Hepatic stellate cell (primary cell): ENCODE measurements around the gene NKD1.

ENCODE experiments used
- DNase-seq: peaks from one replicate; pipeline ENCODE4 v3.0.0; 2011; ENCODE audit warnings: low spot score

NKD1 gene

DNA sequence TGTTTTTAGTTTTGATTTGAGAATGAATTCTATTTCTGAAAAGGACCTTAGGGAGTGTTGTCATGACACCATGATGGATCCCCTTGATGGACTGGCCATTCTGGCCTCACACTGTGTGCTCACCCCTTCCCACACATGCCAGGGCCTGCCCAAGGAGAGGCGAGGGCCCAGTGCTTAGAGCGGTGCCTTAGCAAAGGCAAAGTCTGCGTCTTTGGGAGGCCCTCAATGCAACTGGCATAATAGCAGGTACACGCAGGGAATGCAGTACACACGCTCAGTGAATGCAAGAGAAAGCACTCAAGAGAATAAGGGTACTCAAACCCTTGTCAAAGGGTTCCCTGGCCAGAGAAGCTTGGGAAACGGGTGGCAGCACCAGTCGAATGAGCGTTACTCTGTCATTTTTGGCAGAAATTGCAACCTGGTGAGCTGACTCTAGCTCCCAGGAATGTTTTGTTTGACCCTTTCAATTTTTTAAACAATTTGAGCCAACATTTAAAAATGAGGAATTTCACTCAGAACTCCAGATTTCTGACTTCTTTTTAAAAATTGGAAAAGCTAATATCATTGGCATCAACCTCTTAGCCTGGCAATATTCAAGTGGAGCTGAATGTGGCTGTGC is 32.1 kb downstream of the NKD1 start:
- no peak for DNase-seq

DNA sequence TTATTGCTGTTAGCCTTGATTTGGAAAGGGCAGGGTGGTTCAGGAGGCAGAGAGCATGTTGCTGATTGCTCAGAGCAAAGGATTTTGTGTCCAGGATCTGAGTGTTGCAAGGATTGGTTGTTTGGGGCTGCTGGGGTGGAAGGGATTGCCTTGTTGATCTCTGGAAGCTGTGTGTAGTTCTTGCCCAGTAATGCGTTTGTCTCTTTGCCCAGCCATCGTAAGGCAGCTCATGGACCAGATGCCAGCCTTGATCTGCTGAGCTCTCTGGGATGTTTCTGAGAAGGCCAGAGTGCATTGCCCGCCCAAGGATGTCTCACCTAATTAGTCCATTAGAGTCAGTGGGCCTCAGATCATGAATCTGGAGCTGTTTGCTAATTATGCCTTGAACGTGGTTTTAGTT is 33.6 kb downstream of the NKD1 start:
- DNase-seq: no peak

DNA sequence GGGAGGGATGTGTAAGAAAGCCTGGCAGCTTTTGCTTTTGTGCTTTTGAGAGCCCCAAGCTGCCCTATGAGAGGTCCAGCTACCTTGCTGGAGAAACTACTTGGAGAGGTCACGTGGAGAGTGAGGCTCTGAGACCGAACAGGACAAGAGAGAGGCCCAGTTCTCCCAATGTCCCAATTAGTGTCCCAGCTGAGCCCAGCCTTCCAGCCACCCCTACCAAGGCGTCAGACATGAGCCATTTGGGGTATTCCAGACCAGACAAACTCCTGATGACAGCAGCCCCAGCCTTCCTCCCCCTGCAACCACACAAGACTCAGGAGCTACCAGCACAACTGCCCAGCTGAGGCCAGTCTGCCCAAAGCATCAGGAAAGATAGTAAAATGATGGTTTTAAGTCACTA is 35.0 kb downstream of the NKD1 start:
- no peak for DNase-seq

DNA sequence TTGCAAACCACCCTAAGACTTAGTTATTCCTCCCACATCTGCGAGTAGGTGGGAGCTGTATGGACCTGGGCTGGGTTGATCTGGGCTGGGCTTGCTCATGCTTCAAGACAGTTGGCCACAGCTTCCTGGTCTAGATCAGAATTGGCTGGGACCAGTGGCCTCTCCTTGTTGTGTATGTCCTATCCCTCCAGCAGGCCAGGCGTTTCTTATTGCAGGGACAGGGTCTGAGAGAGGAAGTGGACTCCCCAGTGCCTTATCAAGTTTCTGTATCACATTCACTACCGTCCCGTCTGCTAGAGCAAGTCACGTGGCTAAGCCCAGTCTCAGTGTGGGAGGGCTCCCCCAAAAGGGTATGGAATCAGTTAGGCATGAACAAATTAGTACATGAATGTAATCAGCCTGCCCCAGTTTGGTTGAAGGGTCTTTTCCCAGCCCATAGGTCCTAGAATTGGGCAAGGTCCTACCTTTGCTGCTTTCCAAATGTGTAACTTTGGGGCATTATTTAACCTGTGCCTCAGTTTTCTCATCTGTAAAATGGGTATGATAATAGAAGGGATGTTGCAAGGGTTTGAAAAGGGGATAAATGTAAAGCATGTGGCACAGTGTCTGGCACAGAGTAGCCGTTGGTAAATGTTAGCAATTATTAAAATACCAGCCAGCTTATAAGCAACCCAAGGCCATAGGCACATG is 36.0 kb downstream of the NKD1 start:
- no peak for DNase-seq

DNA sequence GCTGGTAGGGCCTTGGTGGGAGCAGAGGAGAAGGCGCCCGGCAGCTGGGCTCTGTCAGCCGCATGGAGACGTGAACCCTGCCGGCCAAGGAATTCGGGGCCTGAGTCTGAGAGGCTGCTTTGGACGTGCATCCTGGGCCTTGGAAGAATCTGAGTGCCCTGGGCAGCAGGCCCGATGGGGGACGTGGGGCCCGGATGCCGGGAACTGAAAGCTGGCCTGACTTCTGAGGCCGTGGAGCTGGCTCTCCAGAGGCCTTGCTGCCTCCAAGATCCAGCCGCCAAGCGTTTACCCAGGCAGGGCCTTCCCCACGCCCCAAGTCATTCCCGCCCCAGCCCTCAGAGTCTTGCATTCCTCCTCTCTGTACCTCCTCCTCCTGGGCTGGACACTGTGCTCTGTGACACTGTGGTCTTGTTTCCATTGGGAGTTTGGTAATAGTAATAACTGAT is 37.2 kb downstream of the NKD1 start:
- DNase-seq: no peak

DNA sequence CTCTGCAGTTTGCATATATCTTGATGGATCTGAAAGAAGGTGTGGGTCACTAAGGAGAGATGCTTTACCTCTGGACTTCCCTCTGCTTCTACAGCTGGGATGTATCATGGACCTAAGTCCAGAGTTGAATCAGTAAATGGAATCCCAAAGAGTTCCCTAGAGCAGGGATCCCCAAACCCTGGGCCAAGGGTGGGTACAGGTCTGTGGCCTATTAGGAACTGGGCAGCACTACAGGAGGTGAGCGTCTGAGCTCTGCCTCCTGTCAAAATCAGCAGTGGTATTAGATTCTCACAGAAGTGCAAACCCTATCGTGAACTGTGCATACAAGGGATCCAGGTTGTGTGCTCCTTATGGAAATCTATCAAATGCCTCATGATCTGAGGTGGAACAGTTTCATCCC is 39.3 kb downstream of the NKD1 start:
- no peak for DNase-seq

DNA sequence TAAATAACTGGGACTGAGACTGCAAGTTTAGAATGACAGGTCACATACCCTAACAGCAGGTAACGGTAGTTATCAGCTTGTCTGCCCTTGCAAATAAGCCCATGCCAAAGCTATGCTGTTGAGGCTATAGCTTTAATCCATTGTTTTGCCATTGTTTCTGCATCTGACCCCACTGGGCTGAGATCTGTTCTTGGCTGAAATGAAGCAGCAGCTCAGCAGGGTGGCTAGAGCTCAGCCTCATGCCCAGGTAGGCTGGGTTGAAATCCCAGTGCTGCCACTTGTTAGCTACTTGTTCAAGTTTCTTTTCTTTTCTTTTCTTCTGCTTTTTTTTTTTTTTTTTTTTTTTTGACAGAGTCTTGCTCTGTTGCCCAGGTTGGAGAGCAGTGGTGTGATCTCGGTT is 40.1 kb downstream of the NKD1 start:
- DNase-seq: no peak

DNA sequence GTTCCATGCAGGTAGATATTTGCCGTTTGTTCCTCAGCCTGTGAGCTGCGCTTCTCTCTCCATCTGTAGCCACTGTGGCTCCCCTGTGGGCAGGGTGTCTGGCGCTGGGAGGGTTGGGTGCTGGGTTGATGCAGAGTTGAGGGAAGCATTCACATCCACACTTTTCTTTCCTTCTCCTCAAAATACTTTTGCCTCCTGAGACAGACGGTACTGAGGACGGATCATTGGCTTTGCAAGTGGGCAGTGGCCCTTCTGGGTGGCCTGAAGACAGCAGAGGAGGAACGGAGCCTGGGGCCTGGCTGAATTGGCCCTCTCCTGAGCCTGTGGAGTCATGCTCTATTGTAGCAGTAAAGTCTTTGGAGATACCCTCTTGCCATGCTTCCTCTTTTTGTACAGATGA is 43.0 kb downstream of the NKD1 start:
- no peak for DNase-seq

DNA sequence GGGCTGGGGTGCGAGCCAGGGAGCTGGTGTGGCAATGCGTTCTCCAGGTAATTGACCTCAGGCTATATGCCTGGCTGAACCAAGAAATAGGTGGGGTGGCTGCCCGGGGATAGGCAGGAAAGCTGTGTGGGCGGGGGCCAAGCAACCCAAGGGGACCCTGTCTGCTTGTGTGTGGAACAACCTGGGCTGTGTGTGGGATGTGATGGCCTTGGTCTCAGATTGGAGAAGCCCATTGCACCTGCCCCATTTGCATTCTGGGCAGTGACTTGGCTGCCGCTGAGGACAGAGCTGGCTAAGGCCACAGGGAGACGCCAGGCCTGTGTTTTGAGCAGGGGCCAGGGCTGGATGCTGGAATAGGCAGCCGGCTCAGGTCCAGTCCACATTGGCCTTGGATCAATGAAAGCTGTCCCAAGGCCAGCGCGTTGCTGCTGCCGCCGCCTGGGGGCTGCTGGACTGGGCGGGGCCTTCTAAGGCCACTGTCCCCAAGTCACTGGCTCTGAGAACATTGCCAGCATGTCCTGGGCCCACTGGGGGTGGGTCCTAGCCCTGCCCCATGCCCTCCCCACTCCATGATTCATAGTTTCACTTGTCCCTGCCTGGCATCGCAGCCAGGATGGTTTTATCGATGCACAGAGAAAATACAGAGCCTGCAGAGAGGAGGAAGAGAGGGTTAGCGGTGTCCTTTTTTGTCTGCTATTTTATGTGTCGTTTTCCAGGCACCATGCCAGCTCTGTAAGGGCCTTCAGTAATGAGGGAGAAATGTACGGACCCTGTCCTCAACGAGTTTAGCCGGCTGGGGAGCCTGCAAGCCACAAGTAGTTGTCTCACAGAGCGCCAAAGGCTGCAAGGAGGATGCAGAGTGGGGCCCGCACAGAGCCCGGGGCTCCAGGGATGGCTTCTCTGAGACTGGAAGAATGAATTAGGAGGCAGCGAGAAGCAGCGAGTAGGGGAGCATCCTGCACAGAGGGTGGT is 43.9 kb downstream of the NKD1 start:
- DNase-seq: no peak

DNA sequence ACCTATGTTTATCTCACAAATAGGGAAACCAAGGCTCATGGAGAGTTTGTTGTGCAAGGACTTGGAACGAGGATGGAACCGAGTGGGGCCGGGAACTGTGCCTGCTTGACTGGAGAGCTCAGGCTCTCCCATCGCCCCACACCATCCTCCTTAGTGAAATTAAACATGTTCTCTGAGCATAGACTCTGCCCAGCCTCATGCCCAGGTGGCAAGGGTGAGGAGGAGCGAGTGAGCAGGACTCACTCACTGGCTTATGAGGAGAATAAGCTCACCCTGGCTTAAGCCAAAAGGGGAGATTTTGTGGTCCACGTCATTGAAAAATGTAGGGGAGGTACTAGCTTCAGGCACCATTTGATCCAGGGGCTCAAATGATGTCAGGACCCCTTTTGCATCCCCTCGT is 44.8 kb downstream of the NKD1 start:
- DNase-seq: no peak

DNA sequence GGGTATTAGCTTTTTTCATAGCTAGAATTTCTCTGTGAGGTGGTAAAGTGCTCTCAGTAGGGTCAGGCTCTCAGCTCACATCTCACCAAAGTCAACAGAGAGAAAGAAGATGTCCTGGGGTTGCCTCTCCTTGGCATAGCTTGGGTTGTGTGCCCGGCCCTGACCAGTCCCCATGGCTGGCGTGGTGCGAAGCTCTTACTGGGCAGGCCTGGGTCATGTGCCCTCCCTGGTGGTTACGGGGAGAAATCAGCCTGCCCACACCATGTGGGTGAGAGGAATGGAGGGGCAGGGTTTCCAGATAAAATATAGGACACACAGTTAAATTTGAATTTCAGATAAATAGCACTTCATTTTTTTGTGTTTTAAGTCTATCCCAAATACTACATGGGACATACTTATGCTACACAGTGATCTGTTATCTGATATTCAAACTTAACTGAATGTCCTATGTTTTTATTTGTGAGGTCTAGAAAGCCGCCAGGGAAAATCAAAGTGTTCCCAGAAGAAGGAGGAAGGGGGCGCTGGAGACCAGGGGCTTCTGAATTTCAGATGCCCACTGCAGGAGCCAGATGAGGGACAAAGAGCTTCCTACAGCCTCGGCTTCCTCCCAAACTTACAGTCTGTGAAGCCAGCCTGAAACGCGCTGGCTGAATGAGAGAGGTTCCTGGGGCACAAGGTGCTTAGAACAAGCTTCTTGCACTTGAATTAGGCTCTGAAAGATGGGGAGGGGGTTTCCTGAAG is 45.4 kb downstream of the NKD1 start:
- DNase-seq: no peak

DNA sequence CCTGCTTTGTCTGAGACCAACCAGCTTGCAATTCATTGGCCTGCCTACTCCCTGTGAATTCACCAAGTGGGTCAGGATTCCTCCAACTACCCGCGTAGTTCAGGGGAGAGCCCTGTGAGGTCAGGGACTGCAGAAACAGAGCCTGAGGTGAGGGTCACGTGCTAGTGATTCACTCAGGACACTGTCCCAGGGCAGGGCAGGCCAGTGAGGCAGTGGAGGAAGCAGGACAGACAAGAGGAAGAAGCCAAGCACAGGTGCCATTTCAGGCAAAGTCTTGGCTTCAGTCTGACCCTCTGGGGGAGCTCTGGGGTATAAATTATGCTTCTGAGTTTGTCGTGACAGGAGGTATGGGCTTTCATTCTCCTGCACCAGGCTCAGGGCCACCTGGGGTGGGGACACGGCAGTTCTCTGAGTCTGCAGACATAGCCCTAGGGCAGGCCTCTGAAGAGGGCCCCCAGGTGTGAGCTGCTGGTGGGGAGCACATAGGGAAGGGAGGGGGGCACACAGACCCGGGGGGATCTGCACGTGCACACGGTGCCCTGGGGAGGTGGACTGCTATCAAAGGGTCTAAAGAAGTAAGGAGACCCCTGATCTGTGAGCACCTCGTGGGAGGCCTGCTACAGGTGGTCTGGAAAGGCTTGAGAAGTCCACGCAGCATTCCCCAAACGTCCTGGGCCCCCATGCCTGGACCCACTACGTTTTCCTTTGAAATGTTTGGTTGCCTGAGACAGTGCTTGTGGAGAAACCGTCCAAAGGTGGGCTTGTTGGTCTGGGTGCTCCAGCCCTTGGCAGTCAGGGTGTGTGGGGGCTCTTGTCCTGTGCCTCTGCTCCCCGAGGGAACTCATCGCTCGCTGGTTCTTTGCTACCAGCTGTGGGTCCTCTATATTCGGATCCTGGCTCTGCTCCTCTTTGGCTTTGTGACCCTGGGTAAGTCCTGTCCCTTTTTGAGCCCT is 46.4 kb downstream of the NKD1 start:
- no peak for DNase-seq

DNA sequence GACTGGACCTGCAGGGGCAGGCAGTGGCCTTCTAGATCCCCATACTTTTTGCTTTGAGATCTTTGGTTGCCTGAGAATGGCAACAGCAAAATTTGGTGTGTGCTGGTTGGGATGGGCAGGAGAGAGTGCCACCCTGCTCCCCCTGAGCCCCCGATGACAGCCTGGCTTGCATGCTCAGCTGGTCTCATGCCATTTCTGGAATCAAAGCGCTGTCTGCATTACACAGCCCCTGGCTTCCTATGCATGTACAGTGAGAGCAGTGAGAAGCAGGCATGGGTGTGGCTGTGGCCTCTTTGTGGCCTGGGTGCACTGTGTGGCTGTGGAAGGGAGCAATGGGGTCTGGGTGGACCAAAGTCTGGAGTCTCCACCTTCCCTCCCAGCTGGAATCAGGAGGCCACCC is 47.7 kb downstream of the NKD1 start:
- DNase-seq: no peak

DNA sequence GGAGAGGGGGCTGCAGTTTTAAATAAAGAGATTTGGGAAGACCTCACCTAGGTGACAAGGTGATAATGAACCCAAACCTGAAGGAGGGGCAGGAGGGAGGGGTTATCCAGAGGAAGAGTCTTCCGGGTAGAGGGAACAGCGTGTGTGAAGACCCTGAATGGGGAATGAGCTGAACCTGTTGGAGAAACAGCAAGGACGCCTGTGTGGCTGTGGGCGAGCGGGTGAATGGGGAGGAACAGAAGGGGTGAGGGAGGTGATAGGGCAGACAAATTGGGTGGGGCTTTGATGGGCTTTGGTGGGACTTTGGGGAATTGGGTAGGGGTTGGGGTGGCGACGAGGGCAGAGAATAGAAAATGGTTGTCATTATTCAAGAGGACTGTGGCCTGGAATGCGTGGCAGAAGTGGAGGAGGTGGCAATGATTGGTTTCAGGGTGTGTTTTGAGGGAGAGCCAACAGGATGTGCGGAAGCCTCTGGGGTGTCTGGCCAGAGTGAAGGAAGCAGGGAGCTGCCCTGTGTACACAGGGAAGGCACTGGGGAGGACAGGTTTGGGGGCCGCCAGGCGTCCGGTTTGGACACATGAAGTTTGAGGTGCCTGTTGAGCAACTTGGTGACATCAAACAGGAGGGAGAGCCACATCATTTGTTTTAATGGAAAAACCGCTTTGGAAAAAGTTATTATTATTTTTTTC is 48.7 kb downstream of the NKD1 start:
- no peak for DNase-seq

DNA sequence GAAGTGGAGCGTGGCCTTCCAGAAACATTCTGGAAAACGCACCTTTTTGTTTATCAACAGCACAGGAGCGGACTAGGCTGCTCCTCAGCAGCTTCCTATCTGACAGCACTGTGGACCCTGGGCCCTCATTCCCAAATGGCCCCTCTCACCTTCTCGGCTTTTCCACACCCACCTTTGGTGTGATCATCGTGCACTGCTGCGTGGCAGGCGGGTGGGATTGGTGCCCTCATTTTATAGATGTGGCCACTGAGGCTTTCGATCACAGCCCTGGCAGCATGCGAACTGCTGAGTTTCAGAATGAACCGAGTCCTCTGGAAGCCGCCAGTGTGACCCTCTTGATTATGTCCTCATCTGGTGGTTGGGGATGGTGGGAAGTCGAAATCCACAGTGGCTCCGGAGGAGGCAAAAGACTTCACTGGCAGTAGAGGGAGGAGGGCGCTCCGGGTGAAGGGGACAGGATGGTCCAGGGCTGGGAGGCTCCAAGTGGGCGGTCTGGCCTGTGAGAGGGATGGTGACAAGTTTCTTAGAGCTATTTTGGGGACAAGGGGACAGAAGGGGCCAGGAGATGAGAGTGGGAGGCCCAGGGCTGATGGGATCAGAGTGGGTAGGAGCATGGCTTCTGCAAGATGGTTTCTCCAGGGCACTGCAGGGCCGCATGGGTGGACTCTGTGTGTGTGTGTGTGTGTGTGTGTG is 49.5 kb downstream of the NKD1 start:
- DNase-seq: no peak

DNA sequence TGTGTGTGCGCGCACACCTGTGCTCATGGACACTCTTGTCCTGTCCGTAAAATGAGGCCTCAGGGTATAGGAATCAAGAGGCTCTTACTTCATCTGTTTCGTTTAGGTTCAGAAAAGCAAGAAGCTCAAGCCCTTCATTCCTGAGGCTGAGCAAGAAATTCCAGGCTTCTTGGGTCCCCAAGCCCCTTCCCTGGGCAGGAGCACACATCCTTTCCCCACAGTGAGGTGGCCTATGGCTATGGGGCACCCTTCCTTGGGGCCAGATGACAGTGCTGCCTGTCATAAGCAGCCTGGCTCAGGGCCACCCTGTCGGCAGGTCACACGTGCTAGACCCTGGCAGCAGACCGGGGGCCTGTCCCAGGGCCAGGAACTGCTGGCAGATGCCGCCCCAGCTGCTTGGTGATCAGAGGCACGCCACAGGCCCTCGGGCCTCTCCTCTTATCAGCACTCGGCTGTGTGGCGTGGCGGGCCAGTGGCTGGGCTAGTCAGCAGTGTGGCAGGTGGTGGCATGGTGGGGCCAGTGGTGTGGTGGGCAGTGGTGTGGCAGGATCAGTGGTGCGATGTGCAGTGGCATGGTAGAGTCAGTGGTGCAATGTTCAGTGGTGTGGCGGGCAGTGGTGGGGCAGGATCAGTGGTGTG is 50.2 kb downstream of the NKD1 start:
- no peak for DNase-seq

DNA sequence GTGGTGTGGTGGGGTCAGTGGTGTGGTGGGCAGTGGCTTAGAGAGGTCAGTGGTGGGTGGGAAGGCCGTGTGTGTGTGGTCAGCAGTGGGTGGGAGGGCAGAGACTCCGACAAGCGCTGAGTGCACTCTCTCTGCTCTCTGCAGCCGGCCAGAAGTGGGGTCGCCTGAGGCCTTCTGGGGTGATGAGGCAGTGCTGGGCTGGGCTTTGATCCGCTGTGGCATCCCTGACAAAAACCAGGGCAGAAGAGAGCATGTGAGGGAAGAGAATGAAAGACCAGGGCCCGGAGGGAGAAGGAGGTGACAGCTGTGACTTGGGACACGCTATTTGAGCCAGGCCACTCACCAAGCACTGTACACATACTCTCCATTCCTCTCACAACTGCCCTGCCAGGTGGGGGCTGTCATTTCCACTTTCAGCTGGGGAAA is 50.8 kb downstream of the NKD1 start:
- DNase-seq: no peak

DNA sequence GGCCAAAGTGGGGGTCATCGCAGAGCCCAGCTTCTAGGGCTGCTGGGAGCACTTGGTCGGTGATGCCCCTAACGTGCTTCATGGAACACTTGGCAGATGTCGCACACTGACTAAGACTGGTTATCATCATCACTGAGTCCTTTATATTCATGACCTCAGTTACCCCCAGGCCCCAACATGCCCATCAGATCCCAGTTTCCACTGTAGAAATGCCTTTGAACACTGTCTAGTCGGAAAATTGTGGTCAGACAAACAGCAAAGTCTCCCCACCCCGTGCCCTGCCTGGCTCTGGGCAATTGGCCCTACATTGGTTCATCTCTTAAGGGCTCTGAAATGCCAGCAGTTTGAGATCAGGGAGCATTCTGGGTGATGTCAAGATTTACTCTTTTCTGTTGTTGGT is 51.3 kb downstream of the NKD1 start:
- DNase-seq: no peak

DNA sequence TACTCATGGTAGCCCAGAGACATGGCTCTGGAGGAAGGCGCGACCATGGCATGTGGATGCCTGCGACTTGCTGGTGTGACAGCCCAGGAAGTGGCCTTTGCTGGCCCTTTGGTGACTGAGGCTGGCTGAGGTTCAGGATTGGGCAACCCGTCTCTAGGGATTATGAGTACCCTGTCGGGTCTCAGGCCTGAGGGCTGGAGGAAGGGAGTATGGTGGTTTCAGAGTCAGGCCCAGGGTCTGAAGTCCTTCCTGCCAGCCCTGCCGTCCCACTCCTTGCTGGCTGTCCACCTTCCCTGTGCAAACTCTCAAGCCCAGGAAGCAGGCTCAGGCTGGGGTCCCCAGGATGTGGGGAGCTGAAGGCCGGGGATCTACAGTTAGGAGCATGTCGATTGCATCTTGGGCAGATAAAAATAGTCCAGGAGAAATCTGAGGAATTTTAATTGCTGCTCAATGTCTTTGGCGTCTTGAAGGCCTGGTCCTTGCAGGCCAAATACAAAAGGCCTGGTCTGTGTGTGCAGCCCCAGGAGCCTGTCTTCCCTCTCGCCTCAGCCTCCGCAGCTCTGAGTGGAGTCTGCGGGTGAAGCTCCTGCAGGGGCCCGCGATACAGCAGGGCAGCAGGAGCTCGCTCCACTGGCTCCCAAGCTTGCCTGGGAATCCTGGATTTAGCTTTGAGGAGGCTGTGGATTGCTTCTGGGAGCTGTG is 52.5 kb downstream of the NKD1 start:
- DNase-seq: no peak
